Keratinocyte (primary cell): ENCODE results near the gene HLA-F. TPM values are rescaled to one million over a fixed set of nuclear protein-coding genes. Genes with fewer than 3 reads are reported as not detected.

Source experiments
- DNase-seq: peaks from one replicate; pipeline ENCODE4 v3.0.0-alpha.2; 2011; ENCODE audit warnings: low read depth, missing footprints, low spot score
- FAIRE-seq: peaks from 2 replicates; lab custom pipeline; 2011; peaks lifted over from hg19 to GRCh38; lab: Jason Lieb, UNC
- H2AFZ ChIP-seq: 2 replicates; pipeline ENCODE4 v1.6.0; 2012; ENCODE audit warnings: low read length, control low read depth, inconsistent platforms; ENCODE audit not compliant: control insufficient read depth
- H3K27ac ChIP-seq: 2 replicates; pipeline ENCODE4 v1.5.1; 2011; ENCODE audit warnings: low read length; ENCODE audit not compliant: control insufficient read depth, insufficient read depth
- H3K27me3 ChIP-seq: 3 replicates; pipeline ENCODE4 v1.6.0; 2011; ENCODE audit warnings: low read length; ENCODE audit not compliant: control insufficient read depth, insufficient read depth; ENCODE audit errors: extremely low read depth
- H3K36me3 ChIP-seq, 2 experiments: 2 replicates in 1 of 2; 3 replicates in 1 of 2; pipeline ENCODE4 v1.5.1; 2011; ENCODE audit warnings: low read length in 2 of 2, mild to moderate bottlenecking in 1 of 2; ENCODE audit not compliant: control insufficient read depth in 2 of 2, insufficient read depth in 2 of 2; ENCODE audit errors: extremely low read depth in 1 of 2
- H3K4me1 ChIP-seq: 3 replicates; pipeline ENCODE4 v1.5.1; 2011; ENCODE audit warnings: low read length; ENCODE audit not compliant: control insufficient read depth, insufficient read depth; ENCODE audit errors: extremely low read depth
- H3K4me2 ChIP-seq: 3 replicates; pipeline ENCODE4 v1.6.0; 2011; ENCODE audit warnings: low read depth, low read length; ENCODE audit not compliant: control insufficient read depth, insufficient read depth; ENCODE audit errors: extremely low read depth
- H3K4me3 ChIP-seq, 3 experiments: fragments of 200-600 bp in 1 of 3; sonication (generic) in 1 of 3; 2 replicates in 2 of 3; 3 replicates in 1 of 3; pipeline ENCODE4 v1.5.1; 2011 to 2016; ENCODE audit warnings: low read length in 3 of 3, mild to moderate bottlenecking in 3 of 3, control low read depth in 2 of 3, inconsistent platforms in 1 of 3, low read depth in 1 of 3, mixed read lengths in 1 of 3, mixed run types in 1 of 3, moderate library complexity in 1 of 3; ENCODE audit not compliant: control insufficient read depth in 2 of 3, insufficient read depth in 2 of 3; ENCODE audit errors: extremely low read depth in 1 of 3
- H3K79me2 ChIP-seq: 2 replicates; pipeline ENCODE4 v1.6.0; 2012; ENCODE audit warnings: low read length; ENCODE audit not compliant: control insufficient read depth, insufficient read depth
- H3K9ac ChIP-seq: 3 replicates; pipeline ENCODE4 v1.6.0; 2011; ENCODE audit warnings: low read length; ENCODE audit not compliant: control insufficient read depth, insufficient read depth; ENCODE audit errors: extremely low read depth
- H3K9me1 ChIP-seq: 3 replicates; pipeline ENCODE4 v1.6.0; 2011; ENCODE audit warnings: low read length; ENCODE audit not compliant: control insufficient read depth, insufficient read depth; ENCODE audit errors: extremely low read depth
- H3K9me3 ChIP-seq: 2 replicates; pipeline ENCODE4 v1.5.1; 2012; ENCODE audit warnings: low read depth, low read length; ENCODE audit not compliant: control insufficient read depth
- H4K20me1 ChIP-seq: 3 replicates; pipeline ENCODE4 v1.6.0; 2011; ENCODE audit warnings: low read length; ENCODE audit not compliant: control insufficient read depth, insufficient read depth; ENCODE audit errors: extremely low read depth
- CTCF ChIP-seq, 3 experiments: IDR thresholded peaks in 1 of 3; conservative IDR thresholded peaks in 1 of 3; optimal IDR thresholded peaks in 1 of 3; 2 replicates in 2 of 3; 3 replicates in 1 of 3; pipeline versions ENCODE3 to v1.5.1; 2011; ENCODE audit warnings: low read length in 3 of 3, mild to moderate bottlenecking in 3 of 3, moderate library complexity in 2 of 3, control low read depth in 1 of 3, inconsistent platforms in 1 of 3; ENCODE audit not compliant: insufficient read depth in 2 of 3; ENCODE audit errors: extremely low read depth in 1 of 3
- EZH2 ChIP-seq: IDR thresholded peaks from one replicate; pipeline ENCODE4 v1.6.1; 2012; ENCODE audit warnings: inconsistent platforms, mild to moderate bottlenecking, low read length, moderate library complexity
- dilution Hi-C: fragments of 300-500 bp; cut with MboI; formaldehyde crosslinking; loops from one replicate; pipeline ENCODE4 v1.7.0; 2020; ENCODE audit warnings: low sequenced_read_pairs; ENCODE audit not compliant: extremely low pct_ligation_motif_present
- polyA plus RNA-seq, 5 experiments: library from polyadenylated mRNA; depleted of rRNA in 3 of 5; stranded (reverse) in 3 of 5; stranded (forward) in 1 of 5; unstranded in 1 of 5; fragments of >200 nt; gene quantifications; 1 replicate in 1 of 5; 2 replicates in 3 of 5; 3 replicates in 1 of 5; pipeline versions ENCODE4 v1.2.1 to v1.2.3, GENCODE V29; 2011 to 2012; ENCODE audit warnings: missing spikeins in 2 of 5, low read depth in 1 of 5, low replicate concordance in 1 of 5

Gene HLA-F
- polyA plus RNA-seq, 1 donor (not counting 4 experiments of a cell fraction or from before 2014, with no cell fraction given): 36.2 TPM

GRCh38 chr6:29744131-29744530 lies 20.9 kb downstream of the HLA-F start:
- no peak overlapping the region for H3K9ac ChIP-seq
- H3K9me1 ChIP-seq: no peaks in the 10 kb centered on the region
- H4K20me1 ChIP-seq: no peaks in the 10 kb centered on the region
- H3K4me3 ChIP-seq: no peak overlapping the region
- peaks cover 6 to 36% of the 10 kb centered on the region in 2 experiments for H3K36me3 ChIP-seq
- FAIRE-seq (no peak), DNase-seq (no peak)
- no peak overlapping the region for H3K27ac ChIP-seq
- H3K4me1 ChIP-seq: peaks cover 8% of the 10 kb centered on the region
- H3K79me2 ChIP-seq: peaks cover 13% of the 10 kb centered on the region
- H3K27me3 ChIP-seq: no peaks in the 10 kb centered on the region
- H2AFZ ChIP-seq: no peak overlapping the region
- no peaks in the 10 kb centered on the region for H3K9me3 ChIP-seq
- dilution Hi-C loops: no loop called here
- H3K4me2 ChIP-seq: no peak overlapping the region
- TF ChIP-seq CTCF (optimal IDR thresholded peaks at IDR 0.05 in 1 of 3, IDR thresholded peaks at IDR 0.05 in 1 of 3, conservative IDR thresholded peaks at IDR 0.05 in 1 of 3; ENCODE audit: extremely low read depth in 1 of 3, insufficient read depth in 2 of 3, low read length in 3 of 3) (no peak), EZH2 (no peak)

- no peak overlapping the region for H3K27ac ChIP-seq
- no peaks in the 10 kb centered on the region for H3K27me3 ChIP-seq
- no peaks in the 10 kb centered on the region for H3K9me3 ChIP-seq
- no peak for DNase-seq
- dilution Hi-C loops: no loop called here
- peaks cover 6 to 36% of the 10 kb centered on the region in 2 experiments for H3K36me3 ChIP-seq
- H3K4me1 ChIP-seq: peaks cover 3% of the 10 kb centered on the region
- H2AFZ ChIP-seq: no peak overlapping the region
- no peak for FAIRE-seq
- TF ChIP-seq EZH2 (no peak), CTCF (optimal IDR thresholded peaks at IDR 0.05 in 1 of 3, IDR thresholded peaks at IDR 0.05 in 1 of 3, conservative IDR thresholded peaks at IDR 0.05 in 1 of 3; ENCODE audit: extremely low read depth in 1 of 3, insufficient read depth in 2 of 3, low read length in 3 of 3) (no peak)
- H3K9me1 ChIP-seq: no peaks in the 10 kb centered on the region
- H4K20me1 ChIP-seq: no peaks in the 10 kb centered on the region
- peaks cover 13% of the 10 kb centered on the region for H3K79me2 ChIP-seq
- H3K4me2 ChIP-seq: no peak overlapping the region
- no peak overlapping the region for H3K4me3 ChIP-seq
- H3K9ac ChIP-seq: no peak overlapping the region
These were observed 21.4 kb downstream of the HLA-F start for GRCh38 chr6:29744621-29745020.
